Sciatic nerve (tissue), 1 donor: Measurements from ENCODE around the gene PATZ1. TPM values are rescaled to one million over a fixed set of nuclear protein-coding genes. Genes with fewer than 3 reads are reported as not detected.

Source experiments
- total RNA-seq: library from RNA; stranded (reverse); fragmentation: NEBNext Ultra II Directional; extraction: Animal tissue kit (Norgen Biotek cat#: 25700); gene quantifications from one replicate; pipeline ENCODE4 v1.2.1, GENCODE V29; 2021
- donor health status: DM: no; HTN: no; CAD: no.

PATZ1 gene
- total RNA-seq, 1 donor from 2014 or later, result 20.3 TPM

Other genes starting within 250 kb of the PATZ1 start
- gene SELENOM, start 238.8 kb downstream of the PATZ1 start, total RNA-seq, result 159 TPM
- 1.9 TPM for gene INPP5J, start 223.4 kb downstream of the PATZ1 start, total RNA-seq
- gene PLA2G3, start 205.8 kb downstream of the PATZ1 start, total RNA-seq, result not detected
- gene RNF185, start 186.2 kb downstream of the PATZ1 start, total RNA-seq, result 33.8 TPM
- gene LIMK2, start 134.0 kb downstream of the PATZ1 start, total RNA-seq, result 64.2 TPM
- gene PIK3IP1, start 53.9 kb downstream of the PATZ1 start, total RNA-seq, result 58.5 TPM
- 41.5 TPM for gene DRG1, start 53.3 kb upstream of the PATZ1 start, total RNA-seq
- 38.9 TPM for gene EIF4ENIF1, start 143.5 kb upstream of the PATZ1 start, total RNA-seq
- 49.8 TPM for gene SFI1, start 150.2 kb upstream of the PATZ1 start, total RNA-seq